ENCODE data around the gene CSMD2.

DNA sequence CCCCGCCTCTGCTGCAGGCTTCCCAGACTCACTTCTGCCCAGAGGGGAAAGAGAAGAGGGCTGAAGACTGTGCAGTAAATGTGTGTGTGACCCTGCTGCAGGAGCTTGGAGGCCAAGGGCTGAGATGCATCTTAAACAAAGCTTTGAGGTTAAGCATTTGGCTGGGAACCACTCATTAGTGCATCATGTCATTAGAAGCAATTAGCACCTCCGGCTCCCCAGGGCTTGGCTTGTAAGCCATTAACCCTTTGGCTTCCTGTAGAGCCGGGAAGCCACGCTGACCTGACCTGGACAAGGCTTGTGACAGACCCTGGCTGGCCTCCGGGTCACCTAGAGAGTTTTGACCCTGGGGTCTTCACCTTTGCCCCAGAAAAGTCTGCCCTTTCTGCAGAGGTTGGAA lies 77.0 kb downstream of the CSMD2 start:
- TF ChIP-seq JUND (IDR thresholded peaks at IDR 0.05) (no peak), TAF1 (IDR thresholded peaks at IDR 0.05; ENCODE audit: borderline replicate concordance, low read depth, low read length) (no peak), FOXM1 (IDR thresholded peaks at IDR 0.05; ENCODE audit: low read depth) (no peak), POLR2AphosphoS5 (IDR thresholded peaks at IDR 0.05; ENCODE audit: low read depth, low read length) (no peak), CHD2 (IDR thresholded peaks at IDR 0.05; ENCODE audit: low read length, partially characterized antibody) (no peak), GATA2 (CRISPR knock-in tag; IDR thresholded peaks at IDR 0.05) (no peak), EP300 (IDR thresholded peaks at IDR 0.05; ENCODE audit: borderline replicate concordance in 1 of 2, low read depth in 1 of 2, low read length in 1 of 2) (no peak)
- TF ChIP-seq, protein P1, sequence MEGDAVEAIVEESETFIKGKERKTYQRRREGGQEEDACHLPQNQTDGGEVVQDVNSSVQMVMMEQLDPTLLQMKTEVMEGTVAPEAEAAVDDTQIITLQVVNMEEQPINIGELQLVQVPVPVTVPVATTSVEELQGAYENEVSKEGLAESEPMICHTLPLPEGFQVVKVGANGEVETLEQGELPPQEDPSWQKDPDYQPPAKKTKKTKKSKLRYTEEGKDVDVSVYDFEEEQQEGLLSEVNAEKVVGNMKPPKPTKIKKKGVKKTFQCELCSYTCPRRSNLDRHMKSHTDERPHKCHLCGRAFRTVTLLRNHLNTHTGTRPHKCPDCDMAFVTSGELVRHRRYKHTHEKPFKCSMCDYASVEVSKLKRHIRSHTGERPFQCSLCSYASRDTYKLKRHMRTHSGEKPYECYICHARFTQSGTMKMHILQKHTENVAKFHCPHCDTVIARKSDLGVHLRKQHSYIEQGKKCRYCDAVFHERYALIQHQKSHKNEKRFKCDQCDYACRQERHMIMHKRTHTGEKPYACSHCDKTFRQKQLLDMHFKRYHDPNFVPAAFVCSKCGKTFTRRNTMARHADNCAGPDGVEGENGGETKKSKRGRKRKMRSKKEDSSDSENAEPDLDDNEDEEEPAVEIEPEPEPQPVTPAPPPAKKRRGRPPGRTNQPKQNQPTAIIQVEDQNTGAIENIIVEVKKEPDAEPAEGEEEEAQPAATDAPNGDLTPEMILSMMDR (IDR thresholded peaks at IDR 0.05) = no peak
- TF ChIP-seq, protein P2, sequence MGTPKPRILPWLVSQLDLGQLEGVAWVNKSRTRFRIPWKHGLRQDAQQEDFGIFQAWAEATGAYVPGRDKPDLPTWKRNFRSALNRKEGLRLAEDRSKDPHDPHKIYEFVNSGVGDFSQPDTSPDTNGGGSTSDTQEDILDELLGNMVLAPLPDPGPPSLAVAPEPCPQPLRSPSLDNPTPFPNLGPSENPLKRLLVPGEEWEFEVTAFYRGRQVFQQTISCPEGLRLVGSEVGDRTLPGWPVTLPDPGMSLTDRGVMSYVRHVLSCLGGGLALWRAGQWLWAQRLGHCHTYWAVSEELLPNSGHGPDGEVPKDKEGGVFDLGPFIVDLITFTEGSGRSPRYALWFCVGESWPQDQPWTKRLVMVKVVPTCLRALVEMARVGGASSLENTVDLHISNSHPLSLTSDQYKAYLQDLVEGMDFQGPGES (IDR thresholded peaks at IDR 0.05; ENCODE audit: low read depth, low read length) = no peak
- TF ChIP-seq, protein P3, sequence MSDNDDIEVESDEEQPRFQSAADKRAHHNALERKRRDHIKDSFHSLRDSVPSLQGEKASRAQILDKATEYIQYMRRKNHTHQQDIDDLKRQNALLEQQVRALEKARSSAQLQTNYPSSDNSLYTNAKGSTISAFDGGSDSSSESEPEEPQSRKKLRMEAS (IDR thresholded peaks at IDR 0.05; ENCODE audit: low read depth) = no peak
- TF ChIP-seq, protein P4, sequence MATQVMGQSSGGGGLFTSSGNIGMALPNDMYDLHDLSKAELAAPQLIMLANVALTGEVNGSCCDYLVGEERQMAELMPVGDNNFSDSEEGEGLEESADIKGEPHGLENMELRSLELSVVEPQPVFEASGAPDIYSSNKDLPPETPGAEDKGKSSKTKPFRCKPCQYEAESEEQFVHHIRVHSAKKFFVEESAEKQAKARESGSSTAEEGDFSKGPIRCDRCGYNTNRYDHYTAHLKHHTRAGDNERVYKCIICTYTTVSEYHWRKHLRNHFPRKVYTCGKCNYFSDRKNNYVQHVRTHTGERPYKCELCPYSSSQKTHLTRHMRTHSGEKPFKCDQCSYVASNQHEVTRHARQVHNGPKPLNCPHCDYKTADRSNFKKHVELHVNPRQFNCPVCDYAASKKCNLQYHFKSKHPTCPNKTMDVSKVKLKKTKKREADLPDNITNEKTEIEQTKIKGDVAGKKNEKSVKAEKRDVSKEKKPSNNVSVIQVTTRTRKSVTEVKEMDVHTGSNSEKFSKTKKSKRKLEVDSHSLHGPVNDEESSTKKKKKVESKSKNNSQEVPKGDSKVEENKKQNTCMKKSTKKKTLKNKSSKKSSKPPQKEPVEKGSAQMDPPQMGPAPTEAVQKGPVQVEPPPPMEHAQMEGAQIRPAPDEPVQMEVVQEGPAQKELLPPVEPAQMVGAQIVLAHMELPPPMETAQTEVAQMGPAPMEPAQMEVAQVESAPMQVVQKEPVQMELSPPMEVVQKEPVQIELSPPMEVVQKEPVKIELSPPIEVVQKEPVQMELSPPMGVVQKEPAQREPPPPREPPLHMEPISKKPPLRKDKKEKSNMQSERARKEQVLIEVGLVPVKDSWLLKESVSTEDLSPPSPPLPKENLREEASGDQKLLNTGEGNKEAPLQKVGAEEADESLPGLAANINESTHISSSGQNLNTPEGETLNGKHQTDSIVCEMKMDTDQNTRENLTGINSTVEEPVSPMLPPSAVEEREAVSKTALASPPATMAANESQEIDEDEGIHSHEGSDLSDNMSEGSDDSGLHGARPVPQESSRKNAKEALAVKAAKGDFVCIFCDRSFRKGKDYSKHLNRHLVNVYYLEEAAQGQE (IDR thresholded peaks at IDR 0.05; ENCODE audit: low read depth, low read length) = no peak
